ENCODE measurements around the gene TRIM21.
"Not testable (repeated sequence)": the region's sequence is repeated elsewhere in the genome, so short reads cannot be mapped to it uniquely, and the experiment has no call there.

TRIM21 gene

GRCh38 chr11:4393209-4393857 lies at the start of gene TRIM21:
TSS of gene TRIM21 (minus strand) at chr11:4393702. CDS start at chr11:4390409, 3,293 bp downstream.
- peak; percentile 64 to 96 for DNase-seq

- DNase-seq = no peak
Measured at GRCh38 chr11:4441515-4441914, 48.0 kb upstream of the TRIM21 start.

GRCh38 chr11:4436411-4436810 lies 42.9 kb upstream of the TRIM21 start:
- no peak for DNase-seq

- DNase-seq = no peak
Measured at GRCh38 chr11:4433856-4434255, 40.4 kb upstream of the TRIM21 start.

- no peak for DNase-seq
Measured at GRCh38 chr11:4430051-4430450, 36.5 kb upstream of the TRIM21 start.

GRCh38 chr11:4418403-4418802 lies 24.9 kb upstream of the TRIM21 start:
- DNase-seq = no peak

GRCh38 chr11:4416816-4417215 lies 23.3 kb upstream of the TRIM21 start:
- no peak for DNase-seq

GRCh38 chr11:4416306-4416705 lies 22.8 kb upstream of the TRIM21 start:
- no peak for DNase-seq

- DNase-seq = not testable (repeated sequence)
Measured at GRCh38 chr11:4406206-4406605, 12.7 kb upstream of the TRIM21 start.

GRCh38 chr11:4393858-4394223 lies 339 bp upstream of the TRIM21 start:
- no peak for DNase-seq

GRCh38 chr11:4388221-4388620 lies 5.3 kb downstream of the TRIM21 start:
- DNase-seq = no peak

- no peak for DNase-seq
Measured at GRCh38 chr11:4385978-4386740, 7.3 kb downstream of the TRIM21 start.

- DNase-seq = no peak
Measured at GRCh38 chr11:4381901-4382300, 11.6 kb downstream of the TRIM21 start.

- DNase-seq = no peak
Measured at GRCh38 chr11:4375431-4376140, 17.9 kb downstream of the TRIM21 start.

- DNase-seq = no peak
Measured at GRCh38 chr11:4370166-4370565, 23.3 kb downstream of the TRIM21 start.

- DNase-seq = no peak
Measured at GRCh38 chr11:4368286-4368685, 25.2 kb downstream of the TRIM21 start, which contains the start of gene OR52B4. TSS of gene OR52B4 (minus strand) at chr11:4368386. CDS start at chr11:4368295, 91 bp downstream.

GRCh38 chr11:4348142-4348541 lies 45.4 kb downstream of the TRIM21 start:
- DNase-seq = not testable (repeated sequence)

- DNase-seq = not testable (repeated sequence)
Measured at GRCh38 chr11:4345366-4345765, 48.1 kb downstream of the TRIM21 start.

Measured in bone marrow (tissue), 2 donors.